ENCODE data around the gene NRF1. TPM values are rescaled to one million over a fixed set of nuclear protein-coding genes. Genes with fewer than 3 reads are reported as not detected.
A peak's percentile ranks its signal among the peaks of the same experiment; 100 is the strongest.

NRF1 gene
- total and polyA plus RNA-seq, 8 donors, result 5.5 to 11.2 (median 7.0) TPM

GRCh38 chr7:129612112-129613015 is 844 bp downstream of the NRF1 start:
- peak; percentile 30 to 52 (median 42) for ATAC-seq
- intact Hi-C loops (cut with DNase I), result no loop called here
- peak; percentile 37 to 90 (median 68) for DNase-seq
- Histone ChIP-seq H3K4me1 (peaks cover 0 to 27% (median 11%) of the 10 kb centered on the region in 3 donors), H3K4me3 (peak overlapping the region; percentile 48 to 89 (median 84)), H3K36me3 (no peaks in the 10 kb centered on the region), H3K27ac (peak overlapping the region; percentile 61 to 89 (median 80)), H3K27me3 (no peaks in the 10 kb centered on the region), H3K9me3 (no peaks in the 10 kb centered on the region)
- no peak for FAIRE-seq
- TF ChIP-seq CTCF (IDR thresholded peaks at IDR 0.05), result peak in 1 of 4 donors; percentile 21
- 0 to 1% methylated on average over 46 to 64 of the region's 64 CpGs for WGBS, 2 donors

- intact Hi-C loops (cut with DNase I), result no loop called here
- 5 to 10% methylated on average over 5 of the region's 5 CpGs for WGBS, 2 donors
- FAIRE-seq, result no peak
Measured at GRCh38 chr7:129613016-129613337, 1.5 kb downstream of the NRF1 start.

GRCh38 chr7:129615018-129615417 is 3.5 kb downstream of the NRF1 start:
- Histone ChIP-seq H3K4me1 (peaks cover 0 to 30% (median 12%) of the 10 kb centered on the region in 3 donors), H3K4me3 (no peak overlapping the region), H3K9me3 (no peaks in the 10 kb centered on the region), H3K27ac (no peak overlapping the region), H3K36me3 (no peaks in the 10 kb centered on the region), H3K27me3 (no peaks in the 10 kb centered on the region)
- FAIRE-seq, result no peak
- TF ChIP-seq CTCF (IDR thresholded peaks at IDR 0.05), result no peak
- no peak for ATAC-seq
- 90 to 100% methylated on average over 1 of the region's 1 CpG for WGBS, 2 donors
- no peak for DNase-seq
- intact Hi-C loops (cut with DNase I), result no loop called here

More at GRCh38 chr7:129613016-129613337, 1.5 kb downstream of the NRF1 start:
- Histone ChIP-seq H3K36me3 (no peaks in the 10 kb centered on the region), H3K4me1 (peaks cover 0 to 31% (median 11%) of the 10 kb centered on the region in 3 donors), H3K27me3 (no peaks in the 10 kb centered on the region), H3K4me3 (peak overlapping the region; percentile 48 to 89 (median 84)), H3K9me3 (no peaks in the 10 kb centered on the region), H3K27ac (peak overlapping the region in 1 of 4 donors; percentile 89)
- no peak for DNase-seq
- ATAC-seq, result no peak
- no peak for TF ChIP-seq CTCF (IDR thresholded peaks at IDR 0.05)

- no peak for DNase-seq
- intact Hi-C loops (cut with DNase I), result no loop called here
- H3K4me1 ChIP-seq, result peaks cover 0 to 26% (median 8%) of the 10 kb centered on the region in 3 donors
- 62 to 68% methylated on average over 4 of the region's 4 CpGs for WGBS, 2 donors
- no peak for FAIRE-seq
- H3K9me3 ChIP-seq, result no peaks in the 10 kb centered on the region
- TF ChIP-seq CTCF (IDR thresholded peaks at IDR 0.05), result no peak
- no peaks in the 10 kb centered on the region for H3K36me3 ChIP-seq
- H3K27me3 ChIP-seq, result no peaks in the 10 kb centered on the region
- ATAC-seq, result no peak
- no peak overlapping the region for H3K4me3 ChIP-seq
- H3K27ac ChIP-seq, result no peak overlapping the region
Measured at GRCh38 chr7:129616530-129616929, 5.0 kb downstream of the NRF1 start.

- DNase-seq, result no peak
- no peaks in the 10 kb centered on the region for H3K27me3 ChIP-seq
- peaks cover 0 to 26% (median 8%) of the 10 kb centered on the region in 3 donors for H3K4me1 ChIP-seq
- no peak overlapping the region for H3K4me3 ChIP-seq
- intact Hi-C loops (cut with DNase I), result no loop called here
- no peak overlapping the region for H3K27ac ChIP-seq
- no peak for TF ChIP-seq CTCF (IDR thresholded peaks at IDR 0.05)
- WGBS, 2 donors, result 77 to 87% methylated on average over 3 of the region's 3 CpGs
- H3K9me3 ChIP-seq, result no peaks in the 10 kb centered on the region
- no peak for FAIRE-seq
- no peak for ATAC-seq
- no peaks in the 10 kb centered on the region for H3K36me3 ChIP-seq
Measured at GRCh38 chr7:129617178-129617577, 5.7 kb downstream of the NRF1 start.
